ENCODE data around the gene POLR3B.

Gene POLR3B

DNA sequence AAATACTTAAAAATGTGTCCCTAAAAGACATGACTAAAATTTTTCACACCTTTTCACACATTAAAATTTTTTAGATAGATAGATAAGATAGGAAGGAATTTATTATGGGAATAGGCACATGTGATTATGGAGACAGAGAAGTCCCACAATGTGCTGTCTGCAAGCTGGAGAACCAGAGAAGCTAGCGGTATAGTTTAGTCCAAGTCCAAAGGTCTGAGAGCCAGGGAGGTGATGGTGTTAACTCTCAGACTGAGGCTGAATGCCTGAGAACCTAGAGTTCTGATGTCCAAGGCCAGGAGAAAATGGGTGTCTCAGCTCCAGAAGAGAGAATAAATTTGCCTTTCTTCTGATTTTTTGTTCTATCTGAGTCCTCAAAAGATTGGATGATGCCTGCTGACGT is 65.7 kb downstream of the POLR3B start:
- H3K9ac ChIP-seq (ENCODE audit: low read depth, low read length) = no peak overlapping the region
- no peaks in the 10 kb centered on the region for H3K36me3 ChIP-seq (ENCODE audit: control insufficient read depth, insufficient read depth, low read length)
- no peak overlapping the region for H3K4me3 ChIP-seq (ENCODE audit: low read depth, low read length)
- H3K9me3 ChIP-seq (ENCODE audit: control insufficient read depth, insufficient read depth, low read length) = no peaks in the 10 kb centered on the region
- H3K4me1 ChIP-seq (ENCODE audit: control insufficient read depth, insufficient read depth, low read length) = peaks cover 3% of the 10 kb centered on the region
- H3K27me3 ChIP-seq (ENCODE audit: control insufficient read depth, insufficient read depth, low read length) = no peaks in the 10 kb centered on the region

- H3K9ac ChIP-seq (ENCODE audit: low read depth, low read length) = no peak overlapping the region
- no peaks in the 10 kb centered on the region for H3K27me3 ChIP-seq (ENCODE audit: control insufficient read depth, insufficient read depth, low read length)
- no peaks in the 10 kb centered on the region for H3K36me3 ChIP-seq (ENCODE audit: control insufficient read depth, insufficient read depth, low read length)
- H3K4me3 ChIP-seq (ENCODE audit: low read depth, low read length) = no peak overlapping the region
- H3K9me3 ChIP-seq (ENCODE audit: control insufficient read depth, insufficient read depth, low read length) = no peaks in the 10 kb centered on the region
- peaks cover 3% of the 10 kb centered on the region for H3K4me1 ChIP-seq (ENCODE audit: control insufficient read depth, insufficient read depth, low read length)
These were observed 67.6 kb downstream of the POLR3B start for GRCh38 chr12:106425061-106425702.

DNA sequence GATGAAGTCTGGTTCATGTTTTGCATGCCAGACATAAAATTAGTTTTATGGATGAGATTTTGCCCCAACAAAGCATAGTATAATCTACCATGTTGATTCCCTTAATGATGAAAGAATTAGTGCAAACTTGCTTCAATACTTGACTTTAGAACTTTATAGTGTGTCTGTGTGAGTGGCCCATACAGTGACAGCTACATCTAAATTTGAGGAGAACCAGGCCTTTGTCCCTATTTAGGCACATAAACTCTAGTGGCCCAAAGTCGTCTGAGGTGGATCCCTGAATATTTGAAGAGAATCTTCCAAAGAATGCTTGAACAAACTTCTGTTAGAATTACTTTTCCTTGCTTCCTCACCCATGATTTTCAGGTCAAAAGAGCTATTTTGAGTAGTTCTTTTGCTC is 70.4 kb downstream of the POLR3B start:
- peaks cover 3% of the 10 kb centered on the region for H3K4me1 ChIP-seq (ENCODE audit: control insufficient read depth, insufficient read depth, low read length)
- H3K36me3 ChIP-seq (ENCODE audit: control insufficient read depth, insufficient read depth, low read length) = no peaks in the 10 kb centered on the region
- no peaks in the 10 kb centered on the region for H3K9me3 ChIP-seq (ENCODE audit: control insufficient read depth, insufficient read depth, low read length)
- no peaks in the 10 kb centered on the region for H3K27me3 ChIP-seq (ENCODE audit: control insufficient read depth, insufficient read depth, low read length)
- H3K4me3 ChIP-seq (ENCODE audit: low read depth, low read length) = no peak overlapping the region
- no peak overlapping the region for H3K9ac ChIP-seq (ENCODE audit: low read depth, low read length)

DNA sequence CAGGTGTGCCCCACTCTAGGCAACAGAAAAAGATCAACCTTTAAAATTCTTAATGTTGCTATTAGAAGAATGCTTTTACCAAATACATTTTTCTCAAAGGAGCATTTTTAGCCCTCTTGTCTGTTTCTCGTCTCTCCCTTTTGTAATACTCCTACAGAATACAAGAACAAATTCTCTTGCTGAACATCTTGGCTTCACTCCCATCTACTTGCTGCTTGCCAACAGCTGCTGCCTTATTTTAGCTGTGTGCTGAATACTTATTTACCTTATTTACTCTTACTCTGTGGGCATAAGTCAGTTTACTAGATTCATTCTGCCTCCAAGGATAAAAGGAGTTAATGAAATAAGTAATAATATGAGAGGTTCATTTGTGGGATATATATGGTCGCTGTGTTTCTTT is 70.8 kb downstream of the POLR3B start:
- no peaks in the 10 kb centered on the region for H3K36me3 ChIP-seq (ENCODE audit: control insufficient read depth, insufficient read depth, low read length)
- no peaks in the 10 kb centered on the region for H3K27me3 ChIP-seq (ENCODE audit: control insufficient read depth, insufficient read depth, low read length)
- H3K9ac ChIP-seq (ENCODE audit: low read depth, low read length) = no peak overlapping the region
- H3K4me3 ChIP-seq (ENCODE audit: low read depth, low read length) = no peak overlapping the region
- H3K4me1 ChIP-seq (ENCODE audit: control insufficient read depth, insufficient read depth, low read length) = peaks cover 3% of the 10 kb centered on the region
- no peaks in the 10 kb centered on the region for H3K9me3 ChIP-seq (ENCODE audit: control insufficient read depth, insufficient read depth, low read length)

DNA sequence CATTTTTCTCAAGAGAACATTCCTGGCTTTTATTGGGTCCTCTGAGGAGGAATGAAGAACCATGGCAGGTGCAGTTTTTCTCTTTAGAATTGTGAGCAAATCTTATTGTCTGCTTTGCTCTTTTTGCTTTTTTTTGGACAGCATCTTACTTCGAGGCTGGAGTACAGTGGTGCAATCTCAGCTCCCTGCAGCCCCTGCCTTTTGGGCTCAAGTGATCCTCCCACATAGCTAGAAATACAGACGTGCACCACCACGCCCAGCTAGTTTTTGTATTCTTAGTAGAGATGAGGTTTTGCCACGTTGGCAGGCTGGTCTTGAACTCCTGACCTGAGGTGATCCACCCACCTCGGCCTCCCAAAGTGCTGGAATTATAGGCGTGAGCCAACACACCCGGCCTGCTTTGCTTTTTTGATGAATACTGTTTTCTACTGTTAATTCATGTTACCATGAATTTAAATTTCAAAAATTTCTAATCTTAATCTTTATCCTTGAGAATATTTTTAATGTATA is 71.5 kb downstream of the POLR3B start:
- H3K4me3 ChIP-seq (ENCODE audit: low read depth, low read length) = no peak overlapping the region
- H3K9ac ChIP-seq (ENCODE audit: low read depth, low read length) = no peak overlapping the region
- no peaks in the 10 kb centered on the region for H3K36me3 ChIP-seq (ENCODE audit: control insufficient read depth, insufficient read depth, low read length)
- H3K27me3 ChIP-seq (ENCODE audit: control insufficient read depth, insufficient read depth, low read length) = no peaks in the 10 kb centered on the region
- no peaks in the 10 kb centered on the region for H3K9me3 ChIP-seq (ENCODE audit: control insufficient read depth, insufficient read depth, low read length)
- H3K4me1 ChIP-seq (ENCODE audit: control insufficient read depth, insufficient read depth, low read length) = peaks cover 3% of the 10 kb centered on the region

DNA sequence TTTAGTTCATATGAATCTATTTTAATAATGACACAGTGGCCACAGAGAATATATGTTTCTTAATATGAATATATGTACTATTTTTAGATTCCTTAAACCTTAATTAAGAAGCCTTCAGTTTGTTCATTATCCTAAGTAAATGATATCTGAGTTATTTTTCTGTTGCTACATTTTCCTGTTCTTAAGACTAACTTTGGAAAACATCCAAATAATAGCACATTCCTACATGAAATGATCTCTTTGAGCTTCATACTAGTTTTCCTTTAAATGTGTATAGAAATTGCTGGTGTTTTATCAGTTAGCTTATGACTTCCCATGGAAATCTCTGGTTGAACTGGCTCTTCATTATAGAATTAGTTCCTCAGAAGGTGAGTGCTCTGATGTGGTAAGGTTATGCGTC is 72.1 kb downstream of the POLR3B start:
- Histone ChIP-seq H3K4me3 (ENCODE audit: low read depth, low read length) (no peak overlapping the region), H3K36me3 (ENCODE audit: control insufficient read depth, insufficient read depth, low read length) (no peaks in the 10 kb centered on the region), H3K9me3 (ENCODE audit: control insufficient read depth, insufficient read depth, low read length) (no peaks in the 10 kb centered on the region), H3K27me3 (ENCODE audit: control insufficient read depth, insufficient read depth, low read length) (no peaks in the 10 kb centered on the region), H3K4me1 (ENCODE audit: control insufficient read depth, insufficient read depth, low read length) (peaks cover 3% of the 10 kb centered on the region), H3K9ac (ENCODE audit: low read depth, low read length) (no peak overlapping the region)

DNA sequence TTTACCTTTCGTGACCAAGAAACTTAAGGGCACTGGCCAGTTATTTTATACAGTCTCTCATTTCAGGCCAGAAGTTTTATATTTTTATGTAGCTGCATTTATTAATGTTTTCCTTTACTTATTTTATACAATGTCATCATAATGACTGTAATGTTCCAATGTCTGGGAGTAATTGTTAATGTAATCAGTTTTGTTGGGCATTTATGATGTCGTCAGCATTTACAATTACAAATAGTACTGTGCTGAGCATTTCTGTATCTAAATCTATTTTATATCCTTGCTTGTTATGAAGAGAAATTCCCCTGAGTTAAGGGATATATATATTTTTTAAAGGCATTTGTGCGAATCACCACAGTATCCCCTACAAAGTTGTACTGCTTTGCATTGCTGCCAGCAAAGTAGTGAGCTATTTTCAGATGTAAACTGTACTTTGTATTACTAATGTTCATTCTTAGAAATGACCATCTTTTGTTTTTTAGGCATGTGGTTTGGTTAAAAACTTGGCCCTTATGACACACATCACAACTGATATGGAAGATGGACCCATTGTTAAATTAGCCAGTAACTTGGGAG is 74.4 kb downstream of the POLR3B start:
- no peaks in the 10 kb centered on the region for H3K4me1 ChIP-seq (ENCODE audit: control insufficient read depth, insufficient read depth, low read length)
- H3K4me3 ChIP-seq (ENCODE audit: low read depth, low read length) = no peak overlapping the region
- H3K27me3 ChIP-seq (ENCODE audit: control insufficient read depth, insufficient read depth, low read length) = no peaks in the 10 kb centered on the region
- H3K36me3 ChIP-seq (ENCODE audit: control insufficient read depth, insufficient read depth, low read length) = no peaks in the 10 kb centered on the region
- no peaks in the 10 kb centered on the region for H3K9me3 ChIP-seq (ENCODE audit: control insufficient read depth, insufficient read depth, low read length)
- no peak overlapping the region for H3K9ac ChIP-seq (ENCODE audit: low read depth, low read length)

GRCh38 chr12:106433055-106433454 is 75.5 kb downstream of the POLR3B start:
- H3K9ac ChIP-seq (ENCODE audit: low read depth, low read length) = no peak overlapping the region
- H3K9me3 ChIP-seq (ENCODE audit: control insufficient read depth, insufficient read depth, low read length) = no peaks in the 10 kb centered on the region
- H3K4me3 ChIP-seq (ENCODE audit: low read depth, low read length) = no peak overlapping the region
- no peaks in the 10 kb centered on the region for H3K27me3 ChIP-seq (ENCODE audit: control insufficient read depth, insufficient read depth, low read length)
- no peaks in the 10 kb centered on the region for H3K4me1 ChIP-seq (ENCODE audit: control insufficient read depth, insufficient read depth, low read length)
- peaks cover 3% of the 10 kb centered on the region for H3K36me3 ChIP-seq (ENCODE audit: control insufficient read depth, insufficient read depth, low read length)

DNA sequence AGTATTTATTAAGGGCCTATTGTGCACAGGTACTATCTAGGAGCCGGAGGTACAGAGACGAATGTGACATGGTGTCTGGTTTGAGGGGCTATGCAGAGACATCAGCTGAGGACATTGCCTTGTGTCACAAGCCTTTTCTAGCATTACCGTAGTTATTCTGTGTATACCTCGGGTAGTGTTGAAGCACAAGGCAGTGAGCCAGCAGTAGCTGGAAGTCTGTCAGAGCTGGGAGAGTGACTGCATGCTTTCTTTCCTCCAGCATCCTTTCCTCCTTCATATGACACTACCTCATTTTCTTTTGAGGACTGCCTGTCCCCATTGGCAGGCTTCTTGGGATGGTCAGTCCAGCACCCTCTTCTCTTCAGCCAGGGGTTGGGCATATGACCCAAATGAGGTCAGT is 77.0 kb downstream of the POLR3B start:
- H3K36me3 ChIP-seq (ENCODE audit: control insufficient read depth, insufficient read depth, low read length) = peaks cover 3% of the 10 kb centered on the region
- H3K4me1 ChIP-seq (ENCODE audit: control insufficient read depth, insufficient read depth, low read length) = no peaks in the 10 kb centered on the region
- H3K4me3 ChIP-seq (ENCODE audit: low read depth, low read length) = no peak overlapping the region
- no peaks in the 10 kb centered on the region for H3K27me3 ChIP-seq (ENCODE audit: control insufficient read depth, insufficient read depth, low read length)
- H3K9me3 ChIP-seq (ENCODE audit: control insufficient read depth, insufficient read depth, low read length) = no peaks in the 10 kb centered on the region
- no peak overlapping the region for H3K9ac ChIP-seq (ENCODE audit: low read depth, low read length)

GRCh38 chr12:106436164-106436563 is 78.6 kb downstream of the POLR3B start:
- Histone ChIP-seq H3K36me3 (ENCODE audit: control insufficient read depth, insufficient read depth, low read length) (peaks cover 3% of the 10 kb centered on the region), H3K4me1 (ENCODE audit: control insufficient read depth, insufficient read depth, low read length) (no peaks in the 10 kb centered on the region), H3K9ac (ENCODE audit: low read depth, low read length) (no peak overlapping the region), H3K27me3 (ENCODE audit: control insufficient read depth, insufficient read depth, low read length) (no peaks in the 10 kb centered on the region), H3K4me3 (ENCODE audit: low read depth, low read length) (no peak overlapping the region), H3K9me3 (ENCODE audit: control insufficient read depth, insufficient read depth, low read length) (no peaks in the 10 kb centered on the region)

DNA sequence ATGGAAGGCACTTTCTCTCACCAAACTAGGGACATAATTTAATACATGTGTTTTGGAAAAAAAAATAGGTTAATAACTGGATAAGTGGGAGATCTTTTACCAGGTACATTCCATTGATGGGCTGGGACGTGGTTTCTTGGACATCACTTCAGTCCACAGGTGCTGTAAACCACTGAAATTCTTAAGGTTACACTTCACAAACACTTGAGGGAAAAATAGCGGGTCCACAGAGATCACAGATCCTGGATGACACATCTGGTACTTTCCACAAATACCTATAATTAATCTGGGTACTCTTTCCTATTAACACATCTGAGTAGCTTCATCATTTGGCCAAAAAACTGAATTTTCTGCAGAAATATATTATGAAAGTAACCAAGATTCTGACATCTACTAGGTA is 85.0 kb downstream of the POLR3B start:
- no peaks in the 10 kb centered on the region for H3K27me3 ChIP-seq (ENCODE audit: control insufficient read depth, insufficient read depth, low read length)
- no peak overlapping the region for H3K9ac ChIP-seq (ENCODE audit: low read depth, low read length)
- H3K4me1 ChIP-seq (ENCODE audit: control insufficient read depth, insufficient read depth, low read length) = no peaks in the 10 kb centered on the region
- H3K36me3 ChIP-seq (ENCODE audit: control insufficient read depth, insufficient read depth, low read length) = peaks cover 1% of the 10 kb centered on the region
- H3K4me3 ChIP-seq (ENCODE audit: low read depth, low read length) = no peak overlapping the region
- H3K9me3 ChIP-seq (ENCODE audit: control insufficient read depth, insufficient read depth, low read length) = no peaks in the 10 kb centered on the region

- Histone ChIP-seq H3K36me3 (ENCODE audit: control insufficient read depth, insufficient read depth, low read length) (no peaks in the 10 kb centered on the region), H3K4me3 (ENCODE audit: low read depth, low read length) (no peak overlapping the region), H3K9me3 (ENCODE audit: control insufficient read depth, insufficient read depth, low read length) (no peaks in the 10 kb centered on the region), H3K27me3 (ENCODE audit: control insufficient read depth, insufficient read depth, low read length) (no peaks in the 10 kb centered on the region), H3K9ac (ENCODE audit: low read depth, low read length) (no peak overlapping the region), H3K4me1 (ENCODE audit: control insufficient read depth, insufficient read depth, low read length) (no peaks in the 10 kb centered on the region)
These were observed 87.5 kb downstream of the POLR3B start for GRCh38 chr12:106445053-106445452.
